SU-DHL-6 (cell line): ENCODE measurements around the gene LIME1.

ENCODE experiments used
- H2AFZ ChIP-seq: fragments of 200-600 bp; sonication (generic); 2 replicates; pipeline ENCODE4 v1.6.1; 2014; ENCODE audit warnings: low read depth, mild to moderate bottlenecking, moderate library complexity, mixed read lengths, antibody characterized with exemption, low read length; ENCODE audit not compliant: severe bottlenecking
- H3F3A ChIP-seq: fragments of 200-600 bp; shearing (Covaris generic); 2 replicates; pipeline ENCODE4 v1.6.0; 2016; ENCODE audit warnings: antibody characterized with exemption, mild to moderate bottlenecking; ENCODE audit not compliant: insufficient read depth
- H3K27ac ChIP-seq: fragments of 200-600 bp; sonication (generic); 2 replicates; pipeline ENCODE4 v1.5.1; 2016; ENCODE audit warnings: low read depth, mild to moderate bottlenecking, low read length, moderate library complexity, mixed read lengths
- H3K27me3 ChIP-seq: fragments of 200-600 bp; sonication (generic), shearing (Covaris generic); 2 replicates; pipeline ENCODE4 v1.6.0; 2014; ENCODE audit warnings: mild to moderate bottlenecking, low read length
- H3K36me3 ChIP-seq: fragments of 200-600 bp; sonication (generic); 2 replicates; pipeline ENCODE4 v1.6.1; 2014; ENCODE audit warnings: mild to moderate bottlenecking, low read length, mixed read lengths
- H3K4me2 ChIP-seq: fragments of 300-600, 200-600 bp; shearing (Covaris generic), sonication (generic); 2 replicates; pipeline ENCODE4 v1.6.0; 2014; ENCODE audit warnings: low read length, low read depth, mild to moderate bottlenecking; ENCODE audit not compliant: poor library complexity, severe bottlenecking
- H3K4me3 ChIP-seq: fragments of 200-600 bp; sonication (generic); 2 replicates; pipeline ENCODE4 v1.5.1; 2014; ENCODE audit warnings: antibody characterized with exemption, low read length, mild to moderate bottlenecking, mixed read lengths; ENCODE audit not compliant: insufficient read depth, poor library complexity, severe bottlenecking
- H3K79me2 ChIP-seq: fragments of 200-600 bp; sonication (generic); 2 replicates; pipeline ENCODE4 v1.6.1; 2014; ENCODE audit warnings: mild to moderate bottlenecking, low read length, moderate library complexity; ENCODE audit not compliant: insufficient read depth
- H3K9ac ChIP-seq: fragments of 200-600 bp; sonication (generic); 2 replicates; pipeline ENCODE4 v1.7.0; 2014; ENCODE audit warnings: mild to moderate bottlenecking, low read length
- H3K9me2 ChIP-seq: fragments of 200-600 bp; sonication (generic); replicated peaks from 2 replicates; pipeline ENCODE4 v1.6.1; 2014; ENCODE audit warnings: low read length; ENCODE audit not compliant: insufficient read depth
- H3K9me3 ChIP-seq: fragments of 200-600 bp; sonication (generic); 2 replicates; pipeline ENCODE4 v1.6.1; 2014; ENCODE audit warnings: low read length, mixed read lengths; ENCODE audit not compliant: insufficient read depth
- H4K20me1 ChIP-seq: fragments of 200-600 bp; sonication (generic); 2 replicates; pipeline ENCODE4 v1.6.1; 2014; ENCODE audit warnings: low read depth, mild to moderate bottlenecking, antibody characterized with exemption, low read length, moderate library complexity, mixed read lengths
- CTCF ChIP-seq: fragments of 200-600 bp; sonication (generic); IDR thresholded peaks from one replicate; pipeline ENCODE4 v1.5.1; 2017; ENCODE audit warnings: antibody characterized with exemption, mild to moderate bottlenecking, low read length, moderate library complexity; ENCODE audit not compliant: insufficient read depth, poor library complexity, severe bottlenecking
- EZH2phosphoT487 ChIP-seq: fragments of 200-600 bp; sonication (generic), shearing (Covaris generic); conservative IDR thresholded peaks from 2 replicates; pipeline ENCODE4 v1.6.1; 2018; ENCODE audit warnings: mild to moderate bottlenecking, antibody characterized with exemption, low read length, moderate library complexity, mixed read lengths

Gene LIME1

GRCh38 chr20:63778034-63778752, 41.7 kb downstream of the LIME1 start:
- no peak overlapping the region for H3K4me2 ChIP-seq
- no peaks in the 10 kb centered on the region for H3K9me3 ChIP-seq
- peaks cover 5% of the 10 kb centered on the region; the same call in 1 of the 2 replicates for H3F3A ChIP-seq
- H3K4me3 ChIP-seq, result no peak overlapping the region
- H3K27ac ChIP-seq, result no peak overlapping the region
- no peaks in the 10 kb centered on the region for H3K9me2 ChIP-seq
- H2AFZ ChIP-seq, result no peak overlapping the region
- no peaks in the 10 kb centered on the region for H3K36me3 ChIP-seq
- TF ChIP-seq CTCF (no peak), EZH2phosphoT487 (no peak)
- no peaks in the 10 kb centered on the region for H3K79me2 ChIP-seq
- H4K20me1 ChIP-seq, result no peaks in the 10 kb centered on the region
- no peak overlapping the region for H3K9ac ChIP-seq
- no peaks in the 10 kb centered on the region for H3K27me3 ChIP-seq

- no peak overlapping the region for H3K4me2 ChIP-seq
Observed at GRCh38 chr20:63778857-63779256, 42.4 kb downstream of the LIME1 start.

GRCh38 chr20:63781181-63781580, 44.7 kb downstream of the LIME1 start:
- no peak overlapping the region for H3K4me2 ChIP-seq
- H3K36me3 ChIP-seq, result no peaks in the 10 kb centered on the region
- no peak overlapping the region for H3K9ac ChIP-seq
- H3K27ac ChIP-seq, result no peak overlapping the region
- no peaks in the 10 kb centered on the region for H3K9me3 ChIP-seq
- no peak overlapping the region for H3K4me3 ChIP-seq
- no peaks in the 10 kb centered on the region for H3K79me2 ChIP-seq
- H2AFZ ChIP-seq, result no peak overlapping the region
- no peaks in the 10 kb centered on the region for H3K27me3 ChIP-seq
- H3K9me2 ChIP-seq, result no peaks in the 10 kb centered on the region
- no peak for TF ChIP-seq CTCF
- no peak for TF ChIP-seq EZH2phosphoT487
- no peaks in the 10 kb centered on the region for H4K20me1 ChIP-seq
- H3F3A ChIP-seq, result peaks cover 5% of the 10 kb centered on the region; the same call in 1 of the 2 replicates

More at GRCh38 chr20:63778857-63779256, 42.4 kb downstream of the LIME1 start:
- Histone ChIP-seq H3K27ac (no peak overlapping the region), H2AFZ (no peak overlapping the region), H3K9ac (no peak overlapping the region), H3K27me3 (no peaks in the 10 kb centered on the region), H3K36me3 (no peaks in the 10 kb centered on the region), H3K9me2 (no peaks in the 10 kb centered on the region), H3K79me2 (no peaks in the 10 kb centered on the region), H3K9me3 (no peaks in the 10 kb centered on the region), H4K20me1 (no peaks in the 10 kb centered on the region), H3F3A (peaks cover 5% of the 10 kb centered on the region; the same call in 1 of the 2 replicates), H3K4me3 (no peak overlapping the region)
- TF ChIP-seq EZH2phosphoT487 (no peak), CTCF (no peak)
